Esophagus (tissue), 2 donors: ENCODE measurements around the gene BCAS3. TPM values are rescaled to one million over a fixed set of nuclear protein-coding genes. Genes with fewer than 3 reads are reported as not detected.

Experiments
- H3K27ac ChIP-seq, 2 donors: one replicate each; pipeline ENCODE4 v1.5.1; 2013; ENCODE audit warnings: low read depth in 2 of 2, mild to moderate bottlenecking in 2 of 2, inconsistent platforms in 1 of 2, low read length in 1 of 2, moderate library complexity in 1 of 2
- H3K27me3 ChIP-seq, 2 donors: one replicate each; pipeline ENCODE4 v1.6.1; 2013; ENCODE audit warnings: low read length in 2 of 2, control low read depth in 1 of 2, mild to moderate bottlenecking in 1 of 2; ENCODE audit not compliant: insufficient read depth in 2 of 2, control insufficient read depth in 1 of 2
- H3K36me3 ChIP-seq, 2 donors: one replicate each; pipeline ENCODE4 v1.6.1; 2013; ENCODE audit warnings: low read length in 1 of 2; ENCODE audit not compliant: control insufficient read depth in 2 of 2, insufficient read depth in 2 of 2
- H3K4me1 ChIP-seq, 2 donors: one replicate each; pipeline ENCODE4 v1.6.1; 2013; ENCODE audit warnings: low read length in 1 of 2; ENCODE audit not compliant: control insufficient read depth in 2 of 2, insufficient read depth in 2 of 2
- H3K4me3 ChIP-seq, 2 donors: one replicate each; pipeline ENCODE4 v1.5.1; 2013; ENCODE audit warnings: low read length in 2 of 2, mild to moderate bottlenecking in 2 of 2, low read depth in 1 of 2, moderate library complexity in 1 of 2
- H3K9me3 ChIP-seq, 2 donors: one replicate each; pipeline ENCODE4 v1.6.1; 2013; ENCODE audit warnings: mild to moderate bottlenecking in 2 of 2, low read depth in 1 of 2, low read length in 1 of 2, moderate library complexity in 1 of 2; ENCODE audit not compliant: control insufficient read depth in 2 of 2, insufficient read depth in 1 of 2
- WGBS, 2 donors: extraction: QIAGEN DNeasy Blood & Tissue Kit; methylation state at CpG; one replicate each; pipeline ENCODE4 v1.1.7; 2013; 5-methylcytosine and 5-hydroxymethylcytosine counted together
- polyA plus RNA-seq, 2 donors: library from polyadenylated mRNA; stranded (reverse); fragments of 200-250 nt; gene quantifications; one replicate each; pipeline ENCODE4 v1.2.3, GENCODE V29; 2013
- donor health status: healthy with polysubstance abuse.
- donor health status: Bipolar disorder and iron deficiency.

Gene BCAS3
- polyA plus RNA-seq, 2 donors, result 4.7 to 6.6 TPM

- H3K27me3 ChIP-seq, result no peaks in the 10 kb centered on the region
- 95 to 96% methylated on average over 27 of the region's 27 CpGs for WGBS, 2 donors
- H3K4me3 ChIP-seq, result no peak overlapping the region
- H3K4me1 ChIP-seq, result no peaks in the 10 kb centered on the region
- no peak overlapping the region for H3K27ac ChIP-seq
- peaks cover 0 to 4% of the 10 kb centered on the region in 2 donors for H3K36me3 ChIP-seq
- no peaks in the 10 kb centered on the region for H3K9me3 ChIP-seq
These were observed 690.6 kb downstream of the BCAS3 start for GRCh38 chr17:61368049-61368831.

- no peaks in the 10 kb centered on the region for H3K27me3 ChIP-seq
- WGBS, 2 donors, result 96% methylated on average over 7 of the region's 7 CpGs
- peaks cover 0 to 4% of the 10 kb centered on the region in 2 donors for H3K36me3 ChIP-seq
- H3K27ac ChIP-seq, result no peak overlapping the region
- H3K4me1 ChIP-seq, result no peaks in the 10 kb centered on the region
- H3K9me3 ChIP-seq, result no peaks in the 10 kb centered on the region
- no peak overlapping the region for H3K4me3 ChIP-seq
These were observed 691.3 kb downstream of the BCAS3 start for GRCh38 chr17:61368832-61369450.

- no peak overlapping the region for H3K4me3 ChIP-seq
- H3K4me1 ChIP-seq, result no peaks in the 10 kb centered on the region
These were observed 692.1 kb downstream of the BCAS3 start for GRCh38 chr17:61369751-61370150.

GRCh38 chr17:61371179-61371578 lies 693.5 kb downstream of the BCAS3 start:
- no peaks in the 10 kb centered on the region for H3K27me3 ChIP-seq
- H3K27ac ChIP-seq, result no peak overlapping the region
- no peaks in the 10 kb centered on the region for H3K4me1 ChIP-seq
- H3K4me3 ChIP-seq, result no peak overlapping the region
- H3K9me3 ChIP-seq, result no peaks in the 10 kb centered on the region
- WGBS, 2 donors, result 90 to 96% methylated on average over 1 of the region's 1 CpG
- peaks cover 0 to 4% of the 10 kb centered on the region in 2 donors for H3K36me3 ChIP-seq

More at GRCh38 chr17:61369751-61370150, 692.1 kb downstream of the BCAS3 start:
- no peaks in the 10 kb centered on the region for H3K9me3 ChIP-seq
- no peaks in the 10 kb centered on the region for H3K27me3 ChIP-seq
- WGBS, 2 donors, result 92 to 94% methylated on average over 10 of the region's 10 CpGs
- H3K36me3 ChIP-seq, result peaks cover 0 to 4% of the 10 kb centered on the region in 2 donors
- H3K27ac ChIP-seq, result no peak overlapping the region

GRCh38 chr17:61371606-61372005 lies 694.0 kb downstream of the BCAS3 start:
- WGBS, 2 donors, result 94 to 97% methylated on average over 8 of the region's 8 CpGs
- Histone ChIP-seq H3K4me3 (no peak overlapping the region), H3K27me3 (no peaks in the 10 kb centered on the region), H3K9me3 (no peaks in the 10 kb centered on the region), H3K27ac (no peak overlapping the region), H3K36me3 (peaks cover 0 to 4% of the 10 kb centered on the region in 2 donors), H3K4me1 (no peaks in the 10 kb centered on the region)

- Histone ChIP-seq H3K4me3 (no peak overlapping the region), H3K36me3 (peaks cover 0 to 4% of the 10 kb centered on the region in 2 donors), H3K4me1 (no peaks in the 10 kb centered on the region), H3K27ac (no peak overlapping the region), H3K9me3 (no peaks in the 10 kb centered on the region), H3K27me3 (no peaks in the 10 kb centered on the region)
- WGBS, 2 donors, result 83 to 86% methylated on average over 9 of the region's 9 CpGs
These were observed 694.8 kb downstream of the BCAS3 start for GRCh38 chr17:61372436-61372835.

- Histone ChIP-seq H3K27me3 (no peaks in the 10 kb centered on the region), H3K9me3 (no peaks in the 10 kb centered on the region), H3K27ac (no peak overlapping the region), H3K4me1 (no peaks in the 10 kb centered on the region), H3K4me3 (no peak overlapping the region), H3K36me3 (no peaks in the 10 kb centered on the region)
- 86 to 88% methylated on average over 18 of the region's 18 CpGs for WGBS, 2 donors
These were observed 699.5 kb downstream of the BCAS3 start for GRCh38 chr17:61376931-61377838.

GRCh38 chr17:61378658-61379456 lies 701.2 kb downstream of the BCAS3 start:
- no peak overlapping the region for H3K4me3 ChIP-seq
- no peaks in the 10 kb centered on the region for H3K9me3 ChIP-seq
- H3K36me3 ChIP-seq, result no peaks in the 10 kb centered on the region
- H3K27me3 ChIP-seq, result no peaks in the 10 kb centered on the region
- no peak overlapping the region for H3K27ac ChIP-seq
- 79 to 91% methylated on average over 8 of the region's 8 CpGs for WGBS, 2 donors
- no peaks in the 10 kb centered on the region for H3K4me1 ChIP-seq
